ENCODE data around the gene DMKN.

Gene DMKN

GRCh38 chr19:35510626-35510964, 2.9 kb downstream of the DMKN start:
- no peak for TF ChIP-seq EZH2phosphoT487 (IDR thresholded peaks at IDR 0.05; ENCODE audit: borderline replicate concordance, low read length)
- TF ChIP-seq CTCF (IDR thresholded peaks at IDR 0.05; ENCODE audit: low read depth, low read length, poor library complexity, severe bottlenecking): peak; percentile 13
- Histone ChIP-seq H3K4me2 (ENCODE audit: low read length) (peak overlapping the region; percentile 54; the same call in 1 of the 2 replicates), H3K27me3 (ENCODE audit: control insufficient read depth, low read length) (peaks cover 40% of the 10 kb centered on the region)

GRCh38 chr19:35509861-35510625, 3.4 kb downstream of the DMKN start:
- Histone ChIP-seq H3K36me3 (ENCODE audit: control insufficient read depth, low read length) (no peaks in the 10 kb centered on the region), H3F3A (ENCODE audit: control insufficient read depth, insufficient read depth) (no peaks in the 10 kb centered on the region), H4K20me1 (ENCODE audit: control insufficient read depth, insufficient read depth, low read depth, low read length) (no peaks in the 10 kb centered on the region), H3K79me2 (ENCODE audit: control insufficient read depth, low read length) (peaks cover 10% of the 10 kb centered on the region), H3K27ac (ENCODE audit: low read depth, low read length) (peak overlapping the region; percentile 45), H3K27me3 (ENCODE audit: control insufficient read depth, low read length) (peaks cover 40% of the 10 kb centered on the region), H3K4me3 (ENCODE audit: low read length) (peak overlapping the region; percentile 75), H3K9me2 (replicated peaks; ENCODE audit: control insufficient read depth, low read length) (no peaks in the 10 kb centered on the region), H3K4me2 (ENCODE audit: low read length) (peak overlapping the region; percentile 54), H3K4me1 (ENCODE audit: control insufficient read depth, low read length) (peaks cover 32% of the 10 kb centered on the region), H3K9me3 (ENCODE audit: control insufficient read depth, insufficient read depth, low read length) (no peaks in the 10 kb centered on the region)
- TF ChIP-seq CTCF (IDR thresholded peaks at IDR 0.05; ENCODE audit: low read depth, low read length, poor library complexity, severe bottlenecking): peak; percentile 96
- TF ChIP-seq EZH2phosphoT487 (IDR thresholded peaks at IDR 0.05; ENCODE audit: borderline replicate concordance, low read length): peak; percentile 74; the same call in 1 of the 2 replicates

More at GRCh38 chr19:35510626-35510964, 2.9 kb downstream of the DMKN start:
- no peaks in the 10 kb centered on the region for H3F3A ChIP-seq (ENCODE audit: control insufficient read depth, insufficient read depth)
- H3K79me2 ChIP-seq (ENCODE audit: control insufficient read depth, low read length): peaks cover 10% of the 10 kb centered on the region
- H4K20me1 ChIP-seq (ENCODE audit: control insufficient read depth, insufficient read depth, low read depth, low read length): no peaks in the 10 kb centered on the region
- H3K36me3 ChIP-seq (ENCODE audit: control insufficient read depth, low read length): no peaks in the 10 kb centered on the region
- peak overlapping the region; percentile 75; the same call in 1 of the 2 replicates for H3K4me3 ChIP-seq (ENCODE audit: low read length)
- no peaks in the 10 kb centered on the region for H3K9me3 ChIP-seq (ENCODE audit: control insufficient read depth, insufficient read depth, low read length)
- peaks cover 27% of the 10 kb centered on the region for H3K4me1 ChIP-seq (ENCODE audit: control insufficient read depth, low read length)
- no peaks in the 10 kb centered on the region for H3K9me2 ChIP-seq (replicated peaks; ENCODE audit: control insufficient read depth, low read length)
- no peak overlapping the region for H3K27ac ChIP-seq (ENCODE audit: low read depth, low read length)

- Histone ChIP-seq H3F3A (ENCODE audit: control insufficient read depth, insufficient read depth) (no peaks in the 10 kb centered on the region), H3K27me3 (ENCODE audit: control insufficient read depth, low read length) (peaks cover 38% of the 10 kb centered on the region), H3K4me1 (ENCODE audit: control insufficient read depth, low read length) (peaks cover 38% of the 10 kb centered on the region), H3K4me2 (ENCODE audit: low read length) (peak overlapping the region; percentile 54), H3K27ac (ENCODE audit: low read depth, low read length) (peak overlapping the region; percentile 45), H3K9me3 (ENCODE audit: control insufficient read depth, insufficient read depth, low read length) (no peaks in the 10 kb centered on the region), H4K20me1 (ENCODE audit: control insufficient read depth, insufficient read depth, low read depth, low read length) (no peaks in the 10 kb centered on the region), H3K9me2 (replicated peaks; ENCODE audit: control insufficient read depth, low read length) (no peaks in the 10 kb centered on the region), H3K79me2 (ENCODE audit: control insufficient read depth, low read length) (peaks cover 10% of the 10 kb centered on the region), H3K4me3 (ENCODE audit: low read length) (peak overlapping the region; percentile 75), H3K36me3 (ENCODE audit: control insufficient read depth, low read length) (no peaks in the 10 kb centered on the region)
- no peak for TF ChIP-seq CTCF (IDR thresholded peaks at IDR 0.05; ENCODE audit: low read depth, low read length, poor library complexity, severe bottlenecking)
- TF ChIP-seq EZH2phosphoT487 (IDR thresholded peaks at IDR 0.05; ENCODE audit: borderline replicate concordance, low read length): 0 out of 2 replicates have a peak, but pooled peaks have one; percentile 19
Measured at GRCh38 chr19:35509018-35509652, 4.3 kb downstream of the DMKN start.

All from DOHH2 (cell line).